Activated T-cell treated with anti-CD3 and anti-CD28 coated beads, Interleukin-2, amount 50 U/mL, for 4 hours (primary cell): ENCODE measurements around the gene PRCD. TPM values are rescaled to one million over a fixed set of nuclear protein-coding genes. Genes with fewer than 3 reads are reported as not detected.
"Not testable (repeated sequence)": the region's sequence is repeated elsewhere in the genome, so short reads cannot be mapped to it uniquely, and the experiment has no call there.

Experiments
- ATAC-seq, 2 donors: fragments of 200-7000 bp; cut with Tn5 transposase; one replicate each; pipeline ENCODE4 v1.10.0; 2021
- DNase-seq: peaks from one replicate; pipeline ENCODE4 v3.0.0-alpha.2; 2020
- H3K27me3 Mint-ChIP-seq: one replicate; pipeline ENCODE4 v1.8.0; 2021; ENCODE audit warnings: low read depth, mixed read lengths
- H3K36me3 Mint-ChIP-seq: one replicate; pipeline ENCODE4 v1.8.0; 2022; ENCODE audit warnings: mixed read lengths; ENCODE audit not compliant: insufficient read depth
- H3K4me1 Mint-ChIP-seq: one replicate; pipeline ENCODE4 v1.8.0; 2021; ENCODE audit warnings: low read depth, mixed read lengths
- H3K4me3 Mint-ChIP-seq: one replicate; pipeline ENCODE4 v1.8.0; 2021; ENCODE audit warnings: mild to moderate bottlenecking, moderate library complexity, mixed read lengths
- H3K9me3 Mint-ChIP-seq: one replicate; pipeline ENCODE4 v1.8.0; 2021; ENCODE audit warnings: mixed read lengths
- total RNA-seq, 3 donors: library from RNA; stranded (reverse); gene quantifications; one replicate each; pipeline ENCODE4 v1.2.1, GENCODE V29; 2021

The PRCD gene
- total RNA-seq, 3 donors from 2014 or later, result not detected

GRCh38 chr17:76559460-76559859 lies 19.6 kb downstream of the PRCD start:
- Mint-ChIP-seq H3K36me3 (peaks cover 39% of the 10 kb centered on the region), H3K4me1 (peaks cover 59% of the 10 kb centered on the region), H3K4me3 (peak overlapping the region; percentile 99)
- H3K9me3 Mint-ChIP-seq, H3K27me3 Mint-ChIP-seq, DNase-seq, ATAC-seq: not testable (repeated sequence)

- no peaks in the 10 kb centered on the region for H3K27me3 Mint-ChIP-seq
- peaks cover 62% of the 10 kb centered on the region for H3K4me1 Mint-ChIP-seq
- no peak for ATAC-seq
- peaks cover 46% of the 10 kb centered on the region for H3K36me3 Mint-ChIP-seq
- no peaks in the 10 kb centered on the region for H3K9me3 Mint-ChIP-seq
- peak overlapping the region; percentile 99 for H3K4me3 Mint-ChIP-seq
- no peak for DNase-seq
Measured at GRCh38 chr17:76560036-76560876, 20.4 kb downstream of the PRCD start.

GRCh38 chr17:76560877-76561221 lies 21.0 kb downstream of the PRCD start:
- Mint-ChIP-seq H3K27me3 (no peaks in the 10 kb centered on the region), H3K4me1 (peaks cover 64% of the 10 kb centered on the region), H3K9me3 (no peaks in the 10 kb centered on the region), H3K4me3 (peak overlapping the region; percentile 99), H3K36me3 (peaks cover 52% of the 10 kb centered on the region)
- no peak for ATAC-seq
- DNase-seq, result no peak

GRCh38 chr17:76561332-76561731 lies 21.5 kb downstream of the PRCD start:
- H3K36me3 Mint-ChIP-seq, result peaks cover 57% of the 10 kb centered on the region
- no peak for ATAC-seq
- H3K27me3 Mint-ChIP-seq, result no peaks in the 10 kb centered on the region
- H3K4me3 Mint-ChIP-seq, result peak overlapping the region; percentile 99
- DNase-seq, result no peak
- H3K9me3 Mint-ChIP-seq, result no peaks in the 10 kb centered on the region
- peaks cover 67% of the 10 kb centered on the region for H3K4me1 Mint-ChIP-seq

GRCh38 chr17:76561799-76562268 lies 22.0 kb downstream of the PRCD start:
- peaks cover 67% of the 10 kb centered on the region for H3K4me1 Mint-ChIP-seq
- ATAC-seq (no peak), DNase-seq (no peak)
- H3K4me3 Mint-ChIP-seq, result peak overlapping the region; percentile 99
- H3K36me3 Mint-ChIP-seq, result peaks cover 58% of the 10 kb centered on the region
- no peaks in the 10 kb centered on the region for H3K9me3 Mint-ChIP-seq
- no peaks in the 10 kb centered on the region for H3K27me3 Mint-ChIP-seq

- Mint-ChIP-seq H3K36me3 (peaks cover 58% of the 10 kb centered on the region), H3K4me1 (peaks cover 65% of the 10 kb centered on the region), H3K9me3 (no peaks in the 10 kb centered on the region), H3K4me3 (peak overlapping the region; percentile 64), H3K27me3 (no peaks in the 10 kb centered on the region)
- ATAC-seq, result no peak
- no peak for DNase-seq
Measured at GRCh38 chr17:76562734-76563148, 22.9 kb downstream of the PRCD start.

GRCh38 chr17:76563359-76563758 lies 23.5 kb downstream of the PRCD start:
- DNase-seq, H3K4me3 Mint-ChIP-seq, ATAC-seq, H3K9me3 Mint-ChIP-seq, H3K27me3 Mint-ChIP-seq: not testable (repeated sequence)
- peaks cover 69% of the 10 kb centered on the region for H3K4me1 Mint-ChIP-seq
- peaks cover 55% of the 10 kb centered on the region for H3K36me3 Mint-ChIP-seq

- ATAC-seq (peak; percentile 58), DNase-seq (peak; percentile 39)
- peaks cover 45% of the 10 kb centered on the region for H3K36me3 Mint-ChIP-seq
- H3K4me3 Mint-ChIP-seq, result peak overlapping the region; percentile 9
- H3K9me3 Mint-ChIP-seq, H3K27me3 Mint-ChIP-seq: not testable (repeated sequence)
- H3K4me1 Mint-ChIP-seq, result peaks cover 59% of the 10 kb centered on the region
Measured at GRCh38 chr17:76564991-76565727, 25.3 kb downstream of the PRCD start.

- Mint-ChIP-seq H3K9me3 (no peaks in the 10 kb centered on the region), H3K4me1 (peaks cover 52% of the 10 kb centered on the region), H3K27me3 (no peaks in the 10 kb centered on the region), H3K4me3 (no peak overlapping the region), H3K36me3 (peaks cover 41% of the 10 kb centered on the region)
- DNase-seq (no peak), ATAC-seq (no peak)
Measured at GRCh38 chr17:76565728-76566612, 26.1 kb downstream of the PRCD start.

GRCh38 chr17:76566613-76566943 lies 26.7 kb downstream of the PRCD start:
- Mint-ChIP-seq H3K27me3 (no peaks in the 10 kb centered on the region), H3K4me1 (peaks cover 46% of the 10 kb centered on the region), H3K9me3 (no peaks in the 10 kb centered on the region), H3K36me3 (peaks cover 39% of the 10 kb centered on the region), H3K4me3 (no peak overlapping the region)
- DNase-seq (no peak), ATAC-seq (no peak)

GRCh38 chr17:76566988-76567431 lies 27.2 kb downstream of the PRCD start:
- Mint-ChIP-seq H3K9me3 (no peaks in the 10 kb centered on the region), H3K27me3 (no peaks in the 10 kb centered on the region), H3K36me3 (peaks cover 35% of the 10 kb centered on the region), H3K4me1 (peaks cover 42% of the 10 kb centered on the region), H3K4me3 (no peak overlapping the region)
- DNase-seq (no peak), ATAC-seq (no peak)

GRCh38 chr17:76567634-76568432 lies 28.0 kb downstream of the PRCD start:
- Mint-ChIP-seq H3K9me3 (no peaks in the 10 kb centered on the region), H3K4me3 (no peak overlapping the region), H3K4me1 (peaks cover 36% of the 10 kb centered on the region), H3K36me3 (peaks cover 31% of the 10 kb centered on the region), H3K27me3 (no peaks in the 10 kb centered on the region)
- no peak for DNase-seq
- ATAC-seq, result peak; percentile 3 to 4

- Mint-ChIP-seq H3K36me3 (peaks cover 24% of the 10 kb centered on the region), H3K27me3 (no peaks in the 10 kb centered on the region), H3K4me3 (no peak overlapping the region), H3K4me1 (peaks cover 30% of the 10 kb centered on the region), H3K9me3 (no peaks in the 10 kb centered on the region)
- DNase-seq (no peak), ATAC-seq (no peak)
Measured at GRCh38 chr17:76568811-76569221, 29.0 kb downstream of the PRCD start.
